SHP77 treated with DMSO at 0.1 percent for 48 hours (cell line): ENCODE measurements around the gene GLS.
"Not testable (repeated sequence)": the region's sequence is repeated elsewhere in the genome, so short reads cannot be mapped to it uniquely, and the experiment has no call there.

ENCODE experiments used
- DNase-seq: peaks from one replicate; lab custom pipeline; 2025; lab: John Stamatoyannopoulos, UW

The GLS gene

DNA sequence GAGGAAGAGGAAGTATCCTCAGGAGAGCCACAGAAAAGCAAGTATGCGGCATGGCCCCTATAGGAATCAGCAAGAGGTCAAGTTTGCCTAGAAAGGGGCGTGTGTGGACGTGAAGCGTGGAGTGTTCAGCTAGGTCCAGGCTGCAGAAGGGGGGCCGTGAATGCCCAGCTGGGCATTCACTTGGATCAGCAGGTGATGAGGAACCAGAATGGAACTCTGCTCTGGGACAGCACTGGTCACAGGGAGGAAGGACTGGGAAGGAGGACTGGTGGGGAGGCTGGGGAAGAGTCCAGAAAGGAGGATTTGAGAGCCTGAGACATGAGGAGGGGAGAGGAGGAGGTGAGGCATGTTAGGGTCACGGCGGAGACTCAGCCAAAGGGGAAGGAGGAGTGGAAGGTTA, 113.5 kb downstream of the GLS start:
- no peak for DNase-seq

DNA sequence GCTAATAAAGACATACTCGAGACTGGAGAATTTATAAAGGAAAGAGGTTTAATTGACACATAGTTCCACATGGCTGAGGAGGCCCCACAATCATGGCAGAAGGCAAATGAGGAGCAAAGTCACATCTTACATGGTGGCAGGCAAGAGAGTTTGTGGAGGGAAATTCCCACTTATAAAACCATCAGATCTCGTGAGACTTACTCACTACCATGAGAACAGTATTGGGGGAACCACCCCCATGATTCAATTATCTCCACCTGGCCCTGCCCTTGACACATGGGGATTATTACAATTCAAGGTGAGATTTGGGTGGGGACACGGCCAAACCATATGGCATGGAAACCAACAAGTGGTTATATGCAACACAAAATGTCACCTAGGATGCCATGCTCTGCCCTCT, 114.7 kb downstream of the GLS start:
- DNase-seq, result not testable (repeated sequence)

- DNase-seq, result no peak
Measured at GRCh38 chr2:190996338-190996946, 115.8 kb downstream of the GLS start.

DNA sequence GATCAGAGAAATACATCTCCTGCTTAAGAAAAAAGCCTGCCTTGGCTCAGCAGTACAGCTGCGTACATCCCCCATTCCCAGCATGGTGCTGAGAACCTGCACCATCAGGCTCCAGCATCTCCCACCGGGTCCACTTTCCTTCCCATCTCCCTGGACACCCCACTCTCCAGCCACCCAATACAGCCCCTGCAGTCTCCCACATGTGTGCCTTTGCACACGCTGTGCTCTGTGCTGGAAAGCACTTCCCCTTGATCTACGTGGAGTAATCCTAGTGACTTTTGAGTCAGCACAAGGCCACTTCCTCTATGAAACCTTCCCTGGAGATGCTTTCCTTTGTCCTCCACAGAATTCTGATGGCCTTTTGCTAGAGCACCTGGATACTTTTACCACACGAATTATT, 116.3 kb downstream of the GLS start:
- DNase-seq, result no peak

- DNase-seq, result no peak
Measured at GRCh38 chr2:190997526-190998113, 117.0 kb downstream of the GLS start.

DNA sequence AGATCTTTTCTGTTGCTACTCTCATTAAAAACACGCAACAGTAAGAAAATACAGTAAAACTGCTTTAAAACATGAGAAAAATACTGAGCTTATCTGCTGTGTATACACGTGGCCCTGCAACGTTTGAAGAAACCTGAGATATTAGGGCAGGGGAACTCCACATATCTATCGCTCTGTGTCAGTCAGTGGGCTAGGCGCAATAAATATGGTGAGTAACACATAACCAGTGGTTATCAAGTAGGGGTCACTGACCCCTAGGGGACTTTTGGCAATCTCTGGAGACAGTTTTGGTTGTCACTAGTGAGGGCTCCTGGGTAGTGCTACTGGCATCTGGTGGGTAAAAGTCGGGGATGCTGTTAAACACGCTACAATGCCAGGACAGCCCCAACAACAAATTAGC, 118.4 kb downstream of the GLS start:
- no peak for DNase-seq

- no peak for DNase-seq
Measured at GRCh38 chr2:190999949-191000665, 119.5 kb downstream of the GLS start.

- DNase-seq, result no peak
Measured at GRCh38 chr2:191001032-191001431, 120.4 kb downstream of the GLS start.

GRCh38 chr2:191001624-191002023, 121.0 kb downstream of the GLS start:
- DNase-seq, result no peak

- DNase-seq, result no peak
Measured at GRCh38 chr2:191003405-191004309, 123.0 kb downstream of the GLS start.

DNA sequence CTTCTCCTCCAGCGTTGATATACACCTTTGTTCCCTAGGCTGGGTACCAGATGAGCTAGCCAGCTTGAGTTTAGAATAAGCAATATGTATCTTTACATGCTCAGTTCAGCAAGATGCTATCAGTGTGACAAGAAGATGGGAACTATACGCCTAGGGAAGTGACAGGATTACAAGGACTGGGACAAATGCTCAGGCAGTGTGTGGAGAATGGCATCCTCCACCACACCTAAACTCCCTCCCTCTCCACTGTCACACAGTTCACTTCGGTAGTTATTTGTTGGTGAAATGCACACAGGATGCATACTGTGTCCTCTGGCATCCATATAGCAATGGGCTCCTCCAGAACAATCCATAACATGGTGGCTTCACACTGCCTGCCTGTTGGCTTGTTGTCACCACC, 125.7 kb downstream of the GLS start:
- no peak for DNase-seq

GRCh38 chr2:191006997-191007783, 126.6 kb downstream of the GLS start:
- no peak for DNase-seq

DNA sequence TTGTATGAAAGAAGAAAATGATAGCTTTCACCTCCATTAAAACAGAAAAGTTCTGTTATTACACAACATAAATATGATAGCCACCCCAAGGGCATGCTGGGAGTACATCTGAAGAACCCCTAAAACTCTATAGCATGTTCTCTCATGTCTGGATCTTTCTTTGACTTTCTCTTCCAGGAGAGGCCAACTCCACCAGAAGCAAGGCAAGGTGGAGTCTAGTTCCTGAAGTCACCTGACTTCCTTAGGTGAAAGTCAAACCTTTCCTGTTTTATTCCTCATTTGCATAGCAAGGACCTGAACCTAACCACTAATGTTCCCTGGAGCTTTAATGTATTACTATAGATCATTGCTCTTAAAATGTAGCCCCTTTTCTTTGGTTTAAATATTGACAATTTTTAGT, 127.7 kb downstream of the GLS start:
- no peak for DNase-seq

GRCh38 chr2:191009541-191010374, 129.1 kb downstream of the GLS start:
- DNase-seq, result no peak

DNA sequence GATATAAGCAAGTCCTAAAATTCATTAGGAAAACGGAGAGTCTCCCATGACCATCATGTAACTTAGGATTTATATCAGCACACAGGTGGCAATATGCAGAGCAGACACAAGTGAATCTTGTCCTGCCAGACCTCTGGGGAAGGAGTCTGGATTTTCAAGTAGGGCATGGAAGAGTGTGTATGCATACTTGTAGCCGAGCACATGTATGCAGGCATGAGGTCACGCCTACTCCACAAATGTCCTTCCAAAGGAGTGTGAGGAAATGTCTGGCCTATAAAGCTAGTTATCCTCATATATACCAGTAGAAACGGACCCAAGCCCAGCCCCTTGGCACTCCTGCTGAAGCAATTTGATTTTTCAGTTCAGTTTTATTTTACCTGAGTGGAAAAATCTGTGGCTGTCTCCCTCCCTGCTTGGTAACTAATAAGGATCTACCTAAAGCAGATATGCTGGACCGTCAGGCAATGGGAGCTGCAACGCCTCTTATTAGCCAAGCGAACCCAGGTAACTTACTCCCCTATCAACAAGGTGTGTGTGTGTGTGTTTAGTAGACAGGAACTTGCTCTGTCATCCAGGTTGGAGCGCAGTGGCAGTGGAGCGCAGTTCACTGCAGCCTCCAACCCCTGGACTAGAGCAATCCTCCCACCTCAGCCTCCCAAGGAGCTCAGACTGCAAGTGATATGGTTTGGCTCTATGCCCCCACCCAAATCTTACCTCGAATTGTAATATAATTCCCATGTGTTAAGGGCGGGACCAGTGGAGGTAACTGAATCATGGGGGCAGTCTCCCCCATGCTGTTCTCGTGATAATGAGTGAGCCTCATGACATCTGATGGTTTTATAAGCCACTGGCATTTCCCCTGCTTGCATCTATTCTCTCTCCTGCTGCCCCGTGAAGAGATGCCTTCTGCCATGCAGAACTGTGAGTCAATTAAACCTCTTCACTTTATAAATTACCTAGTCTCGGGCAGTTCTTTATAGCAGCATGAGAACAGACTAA, 130.6 kb downstream of the GLS start:
- DNase-seq, result no peak

- no peak for DNase-seq
Measured at GRCh38 chr2:191012346-191012745, 131.7 kb downstream of the GLS start.

GRCh38 chr2:191012845-191013681, 132.4 kb downstream of the GLS start:
- DNase-seq, result no peak

- no peak for DNase-seq
Measured at GRCh38 chr2:191013682-191013931, 133.0 kb downstream of the GLS start.
